ENCODE results near the gene GLRA1. TPM values are rescaled to one million over a fixed set of nuclear protein-coding genes. Genes with fewer than 3 reads are reported as not detected.

GLRA1 gene
- total RNA-seq: not detected in 2 replicates

GRCh38 chr5:151924564-151925301 is at the start of gene GLRA1:
GLRA1 (minus strand) TSS chr5:151924851; CDS start chr5:151924549, 302 bp downstream.

Small RNA genes lying within 50 kb of the gene (small RNA-seq; reads per million reads assigned to genes)
- 0.11 reads per million for gene RNA5SP198

Other genes starting within 250 kb of the GLRA1 start
- gene SPARC, start 237.9 kb downstream of the GLRA1 start, total RNA-seq: 755 and 817 TPM in 2 replicates
- gene ATOX1, start 166.2 kb downstream of the GLRA1 start, total RNA-seq: 46.7 and 92.2 TPM in 2 replicates
- 122 and 204 TPM in 2 replicates for gene G3BP1, start 152.9 kb downstream of the GLRA1 start, total RNA-seq